Kidney glomerular epithelial cell (primary cell): ENCODE results near the gene DZIP1.
A peak's percentile ranks its signal among the peaks of the same experiment; 100 is the strongest.
"Not testable (repeated sequence)": the region's sequence is repeated elsewhere in the genome, so short reads cannot be mapped to it uniquely, and the experiment has no call there.

Experiments
- DNase-seq: peaks from one replicate; lab custom pipeline; 2025; lab: John Stamatoyannopoulos, UW

The DZIP1 gene

GRCh38 chr13:95603887-95604555 lies 40.5 kb downstream of the DZIP1 start:
- peak; percentile 75 for DNase-seq

GRCh38 chr13:95601906-95602305 lies 42.6 kb downstream of the DZIP1 start:
- no peak for DNase-seq

GRCh38 chr13:95601216-95601615 lies 43.3 kb downstream of the DZIP1 start:
- DNase-seq, result no peak

- no peak for DNase-seq
Measured at GRCh38 chr13:95596701-95597100, 47.8 kb downstream of the DZIP1 start.

- DNase-seq, result no peak
Measured at GRCh38 chr13:95593462-95593861, 51.0 kb downstream of the DZIP1 start.

- DNase-seq, result no peak
Measured at GRCh38 chr13:95588721-95589120, 55.8 kb downstream of the DZIP1 start.

- DNase-seq, result no peak
Measured at GRCh38 chr13:95588134-95588533, 56.4 kb downstream of the DZIP1 start.

- DNase-seq, result no peak
Measured at GRCh38 chr13:95585867-95586266, 58.6 kb downstream of the DZIP1 start.

- DNase-seq, result no peak
Measured at GRCh38 chr13:95579303-95579702, 65.2 kb downstream of the DZIP1 start.

GRCh38 chr13:95573221-95573620 lies 71.3 kb downstream of the DZIP1 start:
- no peak for DNase-seq

GRCh38 chr13:95571941-95572340 lies 72.6 kb downstream of the DZIP1 start:
- no peak for DNase-seq

- no peak for DNase-seq
Measured at GRCh38 chr13:95570016-95570415, 74.5 kb downstream of the DZIP1 start.

- no peak for DNase-seq
Measured at GRCh38 chr13:95568131-95568530, 76.4 kb downstream of the DZIP1 start.

GRCh38 chr13:95565758-95566157 lies 78.7 kb downstream of the DZIP1 start:
- not testable (repeated sequence) for DNase-seq

- peak; percentile 92 for DNase-seq
Measured at GRCh38 chr13:95564733-95565291, 79.7 kb downstream of the DZIP1 start.

- peak; percentile 30 for DNase-seq
Measured at GRCh38 chr13:95564091-95564490, 80.4 kb downstream of the DZIP1 start.

- no peak for DNase-seq
Measured at GRCh38 chr13:95560387-95560786, 84.1 kb downstream of the DZIP1 start.

- no peak for DNase-seq
Measured at GRCh38 chr13:95559100-95559499, 85.4 kb downstream of the DZIP1 start.

- no peak for DNase-seq
Measured at GRCh38 chr13:95557013-95557412, 87.5 kb downstream of the DZIP1 start.

GRCh38 chr13:95553581-95554385 lies 90.7 kb downstream of the DZIP1 start:
- no peak for DNase-seq

GRCh38 chr13:95552539-95553441 lies 91.7 kb downstream of the DZIP1 start, which contains the start of gene CLDN10:
Gene CLDN10, plus strand, starts transcription at chr13:95552720. Its CDS starts 34 bp downstream, at chr13:95552754.
- no peak for DNase-seq

GRCh38 chr13:95552208-95552538 lies 92.3 kb downstream of the DZIP1 start:
- no peak for DNase-seq
